Naive thymus-derived CD4-positive, alpha-beta T cell (primary cell): ENCODE measurements around the gene FAM117A. TPM values are rescaled to one million over a fixed set of nuclear protein-coding genes. Genes with fewer than 3 reads are reported as not detected.

Experiments used
- ATAC-seq: fragments of 150-1000 bp; cut with Tn5 transposase; 2 replicates; pipeline ENCODE4 v1.10.0; 2021; ENCODE audit warnings: mild to moderate bottlenecking, moderate library complexity
- CTCF ChIA-PET: fragments of 350-600 bp; sonication (Branson Sonifier 250); formaldehyde crosslinking; loops from one replicate; lab custom pipeline; 2021; ENCODE audit warnings: antibody characterized with exemption; lab: Charles Lee
- POLR2A ChIA-PET: fragments of 350-600 bp; sonication (Branson Sonifier 250); formaldehyde crosslinking; loops from one replicate; lab custom pipeline; 2021; ENCODE audit warnings: antibody characterized with exemption, inconsistent platforms; lab: Charles Lee
- DNase-seq, 9 donors: peaks; one replicate each; pipeline versions ENCODE4 v3.0.0 to v3.0.0-alpha.2; 2020 to 2022; ENCODE audit warnings: mixed read lengths in 1 of 9
- H3K27ac ChIP-seq: one replicate; pipeline ENCODE4 v1.7.0; 2013; ENCODE audit warnings: mild to moderate bottlenecking, low read depth, low read length, moderate library complexity
- H3K27me3 ChIP-seq, 2 donors: one replicate each; pipeline ENCODE4 v1.7.0; 2013; ENCODE audit warnings: low read length in 2 of 2, mild to moderate bottlenecking in 2 of 2, moderate library complexity in 2 of 2; ENCODE audit not compliant: control insufficient read depth in 2 of 2, insufficient read depth in 2 of 2
- H3K36me3 ChIP-seq, 3 experiments: 1 replicate in 2 of 3; 2 replicates in 1 of 3; pipeline ENCODE4 v1.7.0; 2013; ENCODE audit warnings: low read length in 3 of 3, mild to moderate bottlenecking in 3 of 3, moderate library complexity in 1 of 3; ENCODE audit not compliant: insufficient read depth in 3 of 3, control insufficient read depth in 2 of 3
- H3K4me1 ChIP-seq, 2 donors: one replicate each; pipeline ENCODE4 v1.7.0; 2013; ENCODE audit warnings: low read length in 2 of 2, mild to moderate bottlenecking in 2 of 2, moderate library complexity in 1 of 2; ENCODE audit not compliant: control insufficient read depth in 2 of 2, insufficient read depth in 2 of 2
- H3K4me3 ChIP-seq: 2 replicates; pipeline ENCODE4 v1.7.0; 2013; ENCODE audit warnings: mild to moderate bottlenecking, low read length
- H3K9me3 ChIP-seq, 3 experiments: 1 replicate in 2 of 3; 2 replicates in 1 of 3; pipeline ENCODE4 v1.7.0; 2013; ENCODE audit warnings: low read length in 3 of 3; ENCODE audit not compliant: control insufficient read depth in 2 of 3
- H3K27ac Mint-ChIP-seq, 9 donors: one replicate each; pipeline ENCODE4 v1.8.0; 2020 to 2022; ENCODE audit warnings: mixed read lengths in 9 of 9, mild to moderate bottlenecking in 8 of 9, moderate library complexity in 5 of 9, inconsistent platforms in 2 of 9
- H3K27me3 Mint-ChIP-seq, 5 donors: one replicate each; pipeline ENCODE4 v1.8.0; 2021 to 2022; ENCODE audit warnings: mixed read lengths in 5 of 5, mild to moderate bottlenecking in 1 of 5
- H3K36me3 Mint-ChIP-seq, 5 donors: one replicate each; pipeline ENCODE4 v1.8.0; 2020 to 2022; ENCODE audit warnings: mixed read lengths in 5 of 5, mild to moderate bottlenecking in 3 of 5, inconsistent platforms in 1 of 5
- H3K4me1 Mint-ChIP-seq, 7 donors: one replicate each; pipeline ENCODE4 v1.8.0; 2020 to 2022; ENCODE audit warnings: mixed read lengths in 7 of 7, mild to moderate bottlenecking in 3 of 7, inconsistent platforms in 1 of 7
- H3K4me3 Mint-ChIP-seq, 10 donors: one replicate each; pipeline ENCODE4 v1.8.0; 2020 to 2022; ENCODE audit warnings: mild to moderate bottlenecking in 10 of 10, mixed read lengths in 10 of 10, moderate library complexity in 6 of 10, inconsistent platforms in 2 of 10
- H3K9me3 Mint-ChIP-seq, 11 donors: one replicate each; pipeline ENCODE4 v1.8.0; 2020 to 2022; ENCODE audit warnings: mixed read lengths in 11 of 11, mild to moderate bottlenecking in 4 of 11, inconsistent platforms in 1 of 11, moderate library complexity in 1 of 11
- intact Hi-C, 2 donors: fragments of 100-400 bp; cut with micrococcal nuclease; formaldehyde crosslinking; loops; one replicate each; pipeline ENCODE4 v1.15.1; 2023
- polyA plus RNA-seq, 2 donors: library from polyadenylated mRNA; unstranded; fragments of 300-500 nt; fragmentation: Illumina TruSeq; gene quantifications; one replicate each; pipeline ENCODE4 v1.2.3, GENCODE V29; 2021
- total RNA-seq, 6 experiments: library from RNA in 5 of 6; stranded (reverse) in 5 of 6; gene quantifications; 1 replicate in 5 of 6; 2 replicates in 1 of 6; pipeline ENCODE4 v1.2.3 and lab custom pipeline; 2021 to 2026

Gene FAM117A
- total and polyA plus RNA-seq, 7 experiments from 2014 or later: 31.8 to 99.1 (median 58.5) TPM

GRCh38 chr17:49664706-49665211, 99.2 kb downstream of the FAM117A start:
- Histone ChIP-seq H3K4me3 (no peak overlapping the region), H3K27me3 (no peaks in the 10 kb centered on the region), H3K27ac (no peak overlapping the region), H3K4me1 (peaks cover 5 to 12% of the 10 kb centered on the region in 2 donors), H3K36me3 (peaks cover 0 to 9% (median 0%) of the 10 kb centered on the region in 3 experiments), H3K9me3 (no peaks in the 10 kb centered on the region)
- Mint-ChIP-seq H3K4me3 (peak overlapping the region in 6 of 10 donors; percentile 6 to 60 (median 30)), H3K4me1 (peaks cover 30 to 76% (median 61%) of the 10 kb centered on the region in 7 donors), H3K36me3 (peaks cover 4 to 41% (median 14%) of the 10 kb centered on the region in 5 donors), H3K27me3 (no peaks in the 10 kb centered on the region), H3K9me3 (no peaks in the 10 kb centered on the region), H3K27ac (peak overlapping the region in 3 of 9 donors; percentile 52 to 82 (median 67))
- ChIA-PET CTCF (interaction anchor here (0.8 to 1.4 kb wide), 2 partner anchors 10 to 95 kb away, joined by 4 read pairs; no protein-coding TSS in a partner anchor), POLR2A (interaction anchor here (0.6 to 0.8 kb wide), 3 partner anchors 11 to 21 kb away, joined by 3 to 5 read pairs (median 5); no protein-coding TSS in a partner anchor)
- ATAC-seq (no peak), DNase-seq (no peak)
- intact Hi-C loops: no loop called here

Other genes with a start within 250 kb of the FAM117A start
- gene NXPH3, start 188.3 kb downstream of the FAM117A start, total RNA-seq: not detected
- gene NXPH3, start 188.3 kb downstream of the FAM117A start, polyA plus RNA-seq: not detected
- 10 to 100 TPM; 59.6 to 94.8 (median 80.9) TPM for gene SPOP, start 86.0 kb downstream of the FAM117A start, total RNA-seq
- 100 to 1,000 TPM; 121 to 151 TPM for gene SPOP, start 86.0 kb downstream of the FAM117A start, polyA plus RNA-seq
- 10 to 100 TPM; 42.1 to 83.0 (median 49.0) TPM for gene SLC35B1, start 56.2 kb downstream of the FAM117A start, total RNA-seq
- gene SLC35B1, start 56.2 kb downstream of the FAM117A start, polyA plus RNA-seq: 10 to 100 TPM; 23.4 to 28.5 TPM
- 100 to 1,000 TPM in 4 of 5 experiments, 10 to 100 TPM in 1; 85.6 to 195 (median 132) TPM for gene KAT7, start 24.6 kb upstream of the FAM117A start, total RNA-seq
- 10 to 100 TPM; 39.2 to 54.8 TPM for gene KAT7, start 24.6 kb upstream of the FAM117A start, polyA plus RNA-seq
- gene TAC4, start 83.9 kb upstream of the FAM117A start, total RNA-seq: not detected
- not detected for gene TAC4, start 83.9 kb upstream of the FAM117A start, polyA plus RNA-seq
- 1 to 10 TPM in 2 of 5 experiments, under 1 TPM in 3; 0.34 to 1.6 (median 0.74) TPM for gene DLX4, start 205.1 kb upstream of the FAM117A start, total RNA-seq
- not detected for gene DLX4, start 205.1 kb upstream of the FAM117A start, polyA plus RNA-seq
- gene DLX3, start 231.1 kb upstream of the FAM117A start, total RNA-seq: not detected
- gene DLX3, start 231.1 kb upstream of the FAM117A start, polyA plus RNA-seq: not detected